ENCODE measurements around the gene OCIAD2. TPM values are rescaled to one million over a fixed set of nuclear protein-coding genes. Genes with fewer than 3 reads are reported as not detected.
"Not testable (repeated sequence)": the region's sequence is repeated elsewhere in the genome, so short reads cannot be mapped to it uniquely, and the experiment has no call there.

The OCIAD2 gene
- 1 to 10 TPM; 4.8 to 7.9 TPM for total RNA-seq
- long read RNA-seq, donor 1, partial matches to known transcripts, result 0 of 5 reads
- long read RNA-seq, donor 1, other reads (novel, unspliced or antisense), result 2 of 5 reads
- long read RNA-seq, donor 2, partial matches to known transcripts, result 0 of 4 reads
- long read RNA-seq, donor 2, other reads (novel, unspliced or antisense), result 1 of 4 reads

- intact Hi-C loops (cut with DNase I), result no loop called here
- DNase-seq (ENCODE audit: low spot score), result no peak
Measured at GRCh38 chr4:48906206-48907173, at the start of gene OCIAD2. OCIAD2 (minus strand) TSS chr4:48906774; CDS start chr4:48904549, 2,225 bp downstream.

GRCh38 chr4:48954314-48954713, 47.7 kb upstream of the OCIAD2 start:
- intact Hi-C loops (cut with DNase I), result no loop called here
- no peak for DNase-seq (ENCODE audit: low spot score)

GRCh38 chr4:48949518-48950219, 43.1 kb upstream of the OCIAD2 start:
- intact Hi-C loops (cut with DNase I), result no loop called here
- DNase-seq (ENCODE audit: low spot score), result no peak

- intact Hi-C loops (cut with DNase I), result no loop called here
Measured at GRCh38 chr4:48949086-48949485, 42.5 kb upstream of the OCIAD2 start.

GRCh38 chr4:48947731-48948130, 41.2 kb upstream of the OCIAD2 start:
- intact Hi-C loops (cut with DNase I), result no loop called here
- DNase-seq (ENCODE audit: low spot score), result no peak

More at GRCh38 chr4:48949086-48949485, 42.5 kb upstream of the OCIAD2 start:
- DNase-seq (ENCODE audit: low spot score), result no peak

GRCh38 chr4:48945981-48946380, 39.4 kb upstream of the OCIAD2 start:
- intact Hi-C loops (cut with DNase I), result no loop called here
- no peak for DNase-seq (ENCODE audit: low spot score)

- intact Hi-C loops (cut with DNase I), result no loop called here
Measured at GRCh38 chr4:48944756-48945241, 38.2 kb upstream of the OCIAD2 start.

GRCh38 chr4:48944252-48944651, 37.7 kb upstream of the OCIAD2 start:
- no peak for DNase-seq (ENCODE audit: low spot score)
- intact Hi-C loops (cut with DNase I), result no loop called here

More at GRCh38 chr4:48944756-48945241, 38.2 kb upstream of the OCIAD2 start:
- DNase-seq (ENCODE audit: low spot score), result no peak

- intact Hi-C loops (cut with DNase I), result no loop called here
Measured at GRCh38 chr4:48943387-48943786, 36.8 kb upstream of the OCIAD2 start.

GRCh38 chr4:48939785-48940184, 33.2 kb upstream of the OCIAD2 start:
- intact Hi-C loops (cut with DNase I), result no loop called here
- DNase-seq (ENCODE audit: low spot score), result no peak

More at GRCh38 chr4:48943387-48943786, 36.8 kb upstream of the OCIAD2 start:
- DNase-seq (ENCODE audit: low spot score), result no peak

GRCh38 chr4:48938831-48939230, 32.3 kb upstream of the OCIAD2 start:
- intact Hi-C loops (cut with DNase I), result no loop called here
- no peak for DNase-seq (ENCODE audit: low spot score)

GRCh38 chr4:48937033-48937432, 30.5 kb upstream of the OCIAD2 start:
- intact Hi-C loops (cut with DNase I), result no loop called here
- no peak for DNase-seq (ENCODE audit: low spot score)

GRCh38 chr4:48931459-48931858, 24.9 kb upstream of the OCIAD2 start:
- DNase-seq (ENCODE audit: low spot score), result no peak
- intact Hi-C loops (cut with DNase I), result no loop called here

GRCh38 chr4:48930654-48931053, 24.1 kb upstream of the OCIAD2 start:
- intact Hi-C loops (cut with DNase I), result no loop called here
- no peak for DNase-seq (ENCODE audit: low spot score)

GRCh38 chr4:48924416-48924815, 17.8 kb upstream of the OCIAD2 start:
- no peak for DNase-seq (ENCODE audit: low spot score)
- intact Hi-C loops (cut with DNase I), result no loop called here

- intact Hi-C loops (cut with DNase I), result not testable (repeated sequence)
Measured at GRCh38 chr4:48923065-48923464, 16.5 kb upstream of the OCIAD2 start.

GRCh38 chr4:48914311-48914710, 7.7 kb upstream of the OCIAD2 start:
- DNase-seq (ENCODE audit: low spot score), result no peak
- intact Hi-C loops (cut with DNase I), result no loop called here

More at GRCh38 chr4:48923065-48923464, 16.5 kb upstream of the OCIAD2 start:
- not testable (repeated sequence) for DNase-seq (ENCODE audit: low spot score)

GRCh38 chr4:48913346-48913745, 6.8 kb upstream of the OCIAD2 start:
- DNase-seq (ENCODE audit: low spot score), result no peak

GRCh38 chr4:48912349-48912748, 5.8 kb upstream of the OCIAD2 start:
- no peak for DNase-seq (ENCODE audit: low spot score)
- intact Hi-C loops (cut with DNase I), result no loop called here

More at GRCh38 chr4:48913346-48913745, 6.8 kb upstream of the OCIAD2 start:
- intact Hi-C loops (cut with DNase I), result no loop called here

- intact Hi-C loops (cut with DNase I), result no loop called here
- DNase-seq (ENCODE audit: low spot score), result no peak
Measured at GRCh38 chr4:48910511-48910910, 3.9 kb upstream of the OCIAD2 start.

Data from posterior vena cava (tissue), 2 donors.